HEK293 (cell line): ENCODE results near the gene SNTG2.

Source experiments
- CTCF ChIA-PET: fragments of 350-600 bp; formaldehyde crosslinking; extraction: SDS; loops from one replicate; lab custom pipeline; 2021; ENCODE audit warnings: antibody characterized with exemption; lab: Yijun Ruan, JAX
- POLR2A ChIA-PET: fragments of 300-600 bp; formaldehyde crosslinking; extraction: SDS; loops from one replicate; lab custom pipeline; 2020; ENCODE audit warnings: antibody characterized with exemption, inconsistent platforms; lab: Yijun Ruan, JAX
- H3K27ac ChIP-seq: fragments of 200-500 bp; sonication (Bioruptor generic); 2 replicates; pipeline ENCODE4 v1.5.1; 2014; ENCODE audit warnings: low read depth, low read length, control low read depth, inconsistent platforms; ENCODE audit errors: extremely low read depth
- H3K36me3 ChIP-seq, 2 experiments: fragments of 200-500 bp in 1 of 2; sonication (Bioruptor generic) in 1 of 2; 1 replicate in 1 of 2; 2 replicates in 1 of 2; pipeline ENCODE4 v1.5.1; 2014 to 2017; ENCODE audit warnings: inconsistent platforms in 2 of 2, low read length in 2 of 2; ENCODE audit not compliant: control insufficient read depth in 2 of 2, insufficient read depth in 1 of 2
- H3K4me1 ChIP-seq: fragments of 200-500 bp; sonication (Bioruptor generic); 2 replicates; pipeline ENCODE4 v1.5.1; 2014; ENCODE audit warnings: mild to moderate bottlenecking, low read length, inconsistent platforms; ENCODE audit not compliant: control insufficient read depth, insufficient read depth
- H3K4me3 ChIP-seq: 2 replicates; pipeline ENCODE4 v1.5.1; 2011; ENCODE audit warnings: low read depth, mild to moderate bottlenecking, control low read depth, low read length, moderate library complexity
- H3K9me3 ChIP-seq: fragments of 200-500 bp; sonication (Bioruptor generic); 2 replicates; pipeline ENCODE4 v1.5.1; 2014; ENCODE audit warnings: low read depth, low read length, inconsistent platforms; ENCODE audit not compliant: control insufficient read depth, insufficient read depth
- HOXD13 ChIP-seq: sonication (generic); formaldehyde crosslinking; IDR thresholded peaks from 2 replicates; pipeline ENCODE4 v1.8.0; 2022; ENCODE audit warnings: missing genetic modification reagents, borderline replicate concordance
- KLF10 ChIP-seq: fragments of 450-650 bp; IDR thresholded peaks from 2 replicates; pipeline ENCODE4 v1.5.1; 2018; ENCODE audit warnings: missing biosample characterization, mild to moderate bottlenecking, missing genetic modification characterization
- TSHZ1 ChIP-seq: fragments of 450-650 bp; formaldehyde crosslinking; IDR thresholded peaks from 2 replicates; pipeline ENCODE4 v1.5.1; 2016; ENCODE audit warnings: missing biosample characterization, missing genetic modification characterization, borderline replicate concordance
- ZNF140 ChIP-seq: fragments of 450-650 bp; formaldehyde crosslinking; IDR thresholded peaks from 2 replicates; pipeline ENCODE4 v1.5.1; 2016; ENCODE audit warnings: missing biosample characterization, missing genetic modification characterization
- ZNF146 ChIP-seq: fragments of 450-650 bp; formaldehyde crosslinking; IDR thresholded peaks from 2 replicates; pipeline ENCODE4 v1.5.1; 2016; ENCODE audit warnings: missing biosample characterization, missing genetic modification characterization
- ZNF148 ChIP-seq: fragments of 450-650 bp; formaldehyde crosslinking; IDR thresholded peaks from 2 replicates; pipeline ENCODE4 v1.5.0; 2017; ENCODE audit warnings: missing biosample characterization, missing genetic modification characterization, borderline replicate concordance
- ZNF157 ChIP-seq: fragments of 450-650 bp; formaldehyde crosslinking; IDR thresholded peaks from 2 replicates; pipeline ENCODE4 v1.5.1; 2016; ENCODE audit warnings: missing biosample characterization, missing genetic modification characterization
- ZNF223 ChIP-seq: fragments of 450-650 bp; formaldehyde crosslinking; IDR thresholded peaks from 2 replicates; pipeline ENCODE4 v1.5.1; 2016; ENCODE audit warnings: missing biosample characterization, missing genetic modification characterization
- ZNF311 ChIP-seq: fragments of 450-650 bp; formaldehyde crosslinking; IDR thresholded peaks from 2 replicates; pipeline ENCODE4 v1.5.1; 2017; ENCODE audit warnings: missing biosample characterization, missing genetic modification characterization, borderline replicate concordance
- ZNF341 ChIP-seq: fragments of 450-650 bp; formaldehyde crosslinking; IDR thresholded peaks from 2 replicates; pipeline ENCODE4; 2016; ENCODE audit warnings: low read depth, missing biosample characterization, missing genetic modification characterization
- ZNF362 ChIP-seq: fragments of 450-650 bp; formaldehyde crosslinking; IDR thresholded peaks from 2 replicates; pipeline ENCODE4 v1.5.1; 2016; ENCODE audit warnings: missing biosample characterization, missing genetic modification characterization
- ZNF426 ChIP-seq: fragments of 450-650 bp; formaldehyde crosslinking; IDR thresholded peaks from 2 replicates; pipeline ENCODE4 v1.5.1; 2017; ENCODE audit warnings: missing biosample characterization, missing genetic modification characterization, mild to moderate bottlenecking, inconsistent platforms, moderate library complexity
- ZNF514 ChIP-seq: fragments of 450-650 bp; formaldehyde crosslinking; IDR thresholded peaks from 2 replicates; pipeline ENCODE4 v1.5.1; 2016; ENCODE audit warnings: missing biosample characterization, missing genetic modification characterization
- ZNF548 ChIP-seq: fragments of 450-650 bp; formaldehyde crosslinking; IDR thresholded peaks from 2 replicates; pipeline ENCODE4 v1.5.1; 2016; ENCODE audit warnings: missing biosample characterization, missing genetic modification characterization
- ZNF596 ChIP-seq: fragments of 450-650 bp; IDR thresholded peaks from 2 replicates; pipeline ENCODE4 v1.5.0; 2018; ENCODE audit warnings: missing biosample characterization, mild to moderate bottlenecking, missing genetic modification characterization, moderate library complexity
- ZNF629 ChIP-seq: fragments of 450-650 bp; formaldehyde crosslinking; IDR thresholded peaks from 2 replicates; pipeline ENCODE4 v1.5.1; 2017; ENCODE audit warnings: missing biosample characterization, missing genetic modification characterization
- ZNF747 ChIP-seq: fragments of 450-650 bp; formaldehyde crosslinking; IDR thresholded peaks from 2 replicates; pipeline ENCODE4 v1.5.1; 2016; ENCODE audit warnings: missing biosample characterization, missing genetic modification characterization
- ZNF792 ChIP-seq: fragments of 450-650 bp; formaldehyde crosslinking; IDR thresholded peaks from 2 replicates; pipeline ENCODE4 v1.5.1; 2016; ENCODE audit warnings: missing biosample characterization, missing genetic modification characterization
- ZNF837 ChIP-seq: fragments of 450-650 bp; formaldehyde crosslinking; IDR thresholded peaks from 2 replicates; pipeline ENCODE4 v1.5.1; 2016; ENCODE audit warnings: missing biosample characterization, missing genetic modification characterization
- ZSCAN4 ChIP-seq: fragments of 450-650 bp; formaldehyde crosslinking; IDR thresholded peaks from 2 replicates; pipeline ENCODE4 v1.5.1; 2017; ENCODE audit warnings: missing biosample characterization, missing genetic modification characterization
- TF ChIP-seq, protein P1 (sequence below): fragments of 450-650 bp; formaldehyde crosslinking; IDR thresholded peaks from 2 replicates; pipeline ENCODE4 v1.5.1; 2016; ENCODE audit warnings: missing biosample characterization, missing genetic modification characterization
- TF ChIP-seq, protein P2 (sequence below): fragments of 450-650 bp; formaldehyde crosslinking; IDR thresholded peaks from 2 replicates; pipeline ENCODE4 v1.5.1; 2016; ENCODE audit warnings: missing biosample characterization, missing genetic modification characterization, low read depth

Gene SNTG2

DNA sequence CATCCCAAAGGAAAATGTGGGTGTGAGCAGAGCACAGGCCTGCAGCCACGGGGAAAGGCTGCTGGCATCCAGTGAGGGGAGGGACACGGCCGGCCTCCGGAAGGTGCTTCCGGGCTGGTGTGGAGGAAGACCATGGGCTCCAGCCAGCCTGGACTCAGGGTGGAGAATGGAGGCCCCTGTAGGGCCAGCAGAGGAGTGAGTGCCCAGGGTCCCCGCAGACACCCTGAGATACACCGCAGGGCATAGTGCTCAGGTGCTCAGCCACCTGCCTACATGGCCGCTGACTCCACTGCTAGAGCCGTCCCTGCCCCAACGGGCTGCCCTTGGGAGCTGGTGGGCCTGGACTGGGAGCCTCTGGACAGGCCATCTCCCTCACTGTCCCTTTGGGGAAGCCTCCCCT lies 28.5 kb upstream of the SNTG2 start (continued):
- TF ChIP-seq TSHZ1 (tag by site-specific recombination), result no peak
- no peak for TF ChIP-seq ZNF157 (tag by site-specific recombination)
- TF ChIP-seq ZNF792 (tag by site-specific recombination), result no peak
- TF ChIP-seq ZNF146 (tag by site-specific recombination), result no peak

GRCh38 chr2:923832-924601 lies 26.6 kb upstream of the SNTG2 start:
- ChIA-PET POLR2A (no interaction called here), CTCF (interaction anchor here (0.9 kb wide), 1 partner anchor 623 kb away, joined by 3 read pairs; no protein-coding TSS in a partner anchor)
- Histone ChIP-seq H3K4me1 (no peaks in the 10 kb centered on the region), H3K4me3 (no peak overlapping the region), H3K27ac (no peak overlapping the region), H3K36me3 (no peaks in the 10 kb centered on the region), H3K9me3 (no peaks in the 10 kb centered on the region)
- TF ChIP-seq ZNF223 (tag by site-specific recombination) (no peak), ZNF148 (tag by site-specific recombination) (no peak), HOXD13 (CRISPR knock-in tag) (no peak), ZNF596 (tag by site-specific recombination) (no peak), ZNF514 (tag by site-specific recombination) (no peak), ZNF629 (no peak), ZNF548 (tag by site-specific recombination) (no peak), ZNF747 (tag by site-specific recombination) (no peak), ZNF311 (tag by site-specific recombination) (no peak), ZNF426 (tag by site-specific recombination) (no peak), ZNF341 (tag by site-specific recombination) (no peak), ZNF362 (tag by site-specific recombination) (no peak), ZNF140 (no peak), ZNF837 (tag by site-specific recombination) (no peak), ZSCAN4 (tag by site-specific recombination) (no peak), KLF10 (tag by site-specific recombination) (no peak)
- TF ChIP-seq, protein P1, sequence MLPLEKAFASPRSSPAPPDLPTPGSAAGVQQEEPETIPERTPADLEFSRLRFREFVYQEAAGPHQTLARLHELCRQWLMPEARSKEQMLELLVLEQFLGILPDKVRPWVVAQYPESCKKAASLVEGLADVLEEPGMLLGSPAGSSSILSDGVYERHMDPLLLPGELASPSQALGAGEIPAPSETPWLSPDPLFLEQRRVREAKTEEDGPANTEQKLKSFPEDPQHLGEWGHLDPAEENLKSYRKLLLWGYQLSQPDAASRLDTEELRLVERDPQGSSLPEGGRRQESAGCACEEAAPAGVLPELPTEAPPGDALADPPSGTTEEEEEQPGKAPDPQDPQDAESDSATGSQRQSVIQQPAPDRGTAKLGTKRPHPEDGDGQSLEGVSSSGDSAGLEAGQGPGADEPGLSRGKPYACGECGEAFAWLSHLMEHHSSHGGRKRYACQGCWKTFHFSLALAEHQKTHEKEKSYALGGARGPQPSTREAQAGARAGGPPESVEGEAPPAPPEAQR (tag by site-specific recombination), result no peak
- TF ChIP-seq, protein P2, sequence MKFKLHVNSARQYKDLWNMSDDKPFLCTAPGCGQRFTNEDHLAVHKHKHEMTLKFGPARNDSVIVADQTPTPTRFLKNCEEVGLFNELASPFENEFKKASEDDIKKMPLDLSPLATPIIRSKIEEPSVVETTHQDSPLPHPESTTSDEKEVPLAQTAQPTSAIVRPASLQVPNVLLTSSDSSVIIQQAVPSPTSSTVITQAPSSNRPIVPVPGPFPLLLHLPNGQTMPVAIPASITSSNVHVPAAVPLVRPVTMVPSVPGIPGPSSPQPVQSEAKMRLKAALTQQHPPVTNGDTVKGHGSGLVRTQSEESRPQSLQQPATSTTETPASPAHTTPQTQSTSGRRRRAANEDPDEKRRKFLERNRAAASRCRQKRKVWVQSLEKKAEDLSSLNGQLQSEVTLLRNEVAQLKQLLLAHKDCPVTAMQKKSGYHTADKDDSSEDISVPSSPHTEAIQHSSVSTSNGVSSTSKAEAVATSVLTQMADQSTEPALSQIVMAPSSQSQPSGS, result no peak
